Muscle of leg (tissue), 11 donors: ENCODE data around the gene TMEM52B. TPM values are rescaled to one million over a fixed set of nuclear protein-coding genes. Genes with fewer than 3 reads are reported as not detected.

Source experiments
- DNase-seq: peaks from one replicate; pipeline ENCODE4 v3.0.0; 2013
- H3K27ac ChIP-seq: one replicate; pipeline ENCODE4 v1.5.1; 2013; ENCODE audit warnings: mild to moderate bottlenecking, low read length, control low read depth
- H3K27me3 ChIP-seq: one replicate; pipeline ENCODE4 v1.6.1; 2013; ENCODE audit warnings: low read length; ENCODE audit not compliant: control insufficient read depth, insufficient read depth
- H3K36me3 ChIP-seq: one replicate; pipeline ENCODE4 v1.6.1; 2013; ENCODE audit warnings: low read length; ENCODE audit not compliant: control insufficient read depth, insufficient read depth
- H3K4me1 ChIP-seq: one replicate; pipeline ENCODE4 v1.6.1; 2013; ENCODE audit warnings: low read length; ENCODE audit not compliant: control insufficient read depth, insufficient read depth
- H3K4me3 ChIP-seq: one replicate; pipeline ENCODE4 v1.5.1; 2013; ENCODE audit warnings: low read length, control low read depth
- H3K9me3 ChIP-seq: replicated peaks from 2 replicates; pipeline ENCODE4 v1.6.1; 2013; ENCODE audit warnings: low read depth, low read length; ENCODE audit not compliant: control insufficient read depth
- WGBS: methylation state at CpG from one replicate; pipeline ENCODE4 v1.1.5; 2013; ENCODE audit warnings: missing lambda C conversion rate; ENCODE audit not compliant: insufficient coverage; 5-methylcytosine and 5-hydroxymethylcytosine counted together
- polyA plus RNA-seq, 8 donors: library from polyadenylated mRNA; unstranded; fragments of 120-200 nt; gene quantifications; one replicate each; pipeline versions ENCODE4 v1.2.1 to v1.2.3, GENCODE V29; 2013; ENCODE audit warnings: inconsistent platforms in 1 of 8, low replicate concordance in 1 of 8; ENCODE audit not compliant: insufficient read length in 8 of 8, insufficient read depth in 1 of 8
- total RNA-seq: library from RNA; stranded (reverse); fragments of 120-200 nt; gene quantifications from one replicate; pipeline ENCODE4 v1.2.4, GENCODE V29; 2013

TMEM52B gene
- total and polyA plus RNA-seq, 9 donors = 0.05 to 0.52 (median 0.17) TPM; not detected in 2

GRCh38 chr12:10169104-10169503 is 9.7 kb upstream of the TMEM52B start:
- H3K9me3 ChIP-seq = no peaks in the 10 kb centered on the region
- no peak for DNase-seq
- no peak overlapping the region for H3K27ac ChIP-seq
- H3K4me3 ChIP-seq = no peak overlapping the region
- WGBS = 40% methylated on average over 1 of the region's 3 CpGs
- H3K36me3 ChIP-seq = no peaks in the 10 kb centered on the region
- H3K27me3 ChIP-seq = no peaks in the 10 kb centered on the region
- H3K4me1 ChIP-seq = no peaks in the 10 kb centered on the region

- Histone ChIP-seq H3K4me3 (no peak overlapping the region), H3K36me3 (no peaks in the 10 kb centered on the region)
These were observed 8.6 kb upstream of the TMEM52B start for GRCh38 chr12:10170216-10170615.

GRCh38 chr12:10171973-10172728 is 6.7 kb upstream of the TMEM52B start, which contains the start of gene OLR1:
TSS of gene OLR1 (minus strand) at chr12:10172132. CDS start at chr12:10172077, 55 bp downstream.
- Histone ChIP-seq H3K4me1 (no peaks in the 10 kb centered on the region), H3K27ac (no peak within 1 kb of the TSS), H3K4me3 (no peak within 1 kb of the TSS), H3K9me3 (no peaks in the 10 kb centered on the region), H3K36me3 (no peaks in the 10 kb centered on the region), H3K27me3 (no peaks in the 10 kb centered on the region)
- 100% methylated on average over 1 of the region's 7 CpGs for WGBS
- DNase-seq = no peak

More at GRCh38 chr12:10170216-10170615, 8.6 kb upstream of the TMEM52B start:
- Histone ChIP-seq H3K27me3 (no peaks in the 10 kb centered on the region), H3K4me1 (no peaks in the 10 kb centered on the region), H3K9me3 (no peaks in the 10 kb centered on the region), H3K27ac (no peak overlapping the region)
- no peak for DNase-seq
- WGBS = no CpG with 5 or more reads among the region's 5 CpGs

GRCh38 chr12:10174986-10175614 is 3.7 kb upstream of the TMEM52B start:
- H3K27me3 ChIP-seq = no peaks in the 10 kb centered on the region
- WGBS = no CpG with 5 or more reads among the region's 2 CpGs
- DNase-seq = no peak
- no peaks in the 10 kb centered on the region for H3K9me3 ChIP-seq
- no peaks in the 10 kb centered on the region for H3K4me1 ChIP-seq
- no peaks in the 10 kb centered on the region for H3K36me3 ChIP-seq
- H3K4me3 ChIP-seq = no peak overlapping the region
- H3K27ac ChIP-seq = no peak overlapping the region

- Histone ChIP-seq H3K9me3 (no peaks in the 10 kb centered on the region), H3K27me3 (no peaks in the 10 kb centered on the region), H3K4me3 (no peak overlapping the region), H3K36me3 (no peaks in the 10 kb centered on the region), H3K4me1 (no peaks in the 10 kb centered on the region), H3K27ac (no peak overlapping the region)
- DNase-seq = no peak
- WGBS = 83% methylated on average over 4 of the region's 5 CpGs
These were observed 2.8 kb upstream of the TMEM52B start for GRCh38 chr12:10175846-10176636.

- H3K9me3 ChIP-seq = no peaks in the 10 kb centered on the region
- H3K27ac ChIP-seq = no peak overlapping the region
- H3K4me1 ChIP-seq = no peaks in the 10 kb centered on the region
- H3K4me3 ChIP-seq = no peak overlapping the region
- no CpG with 5 or more reads among the region's 5 CpGs for WGBS
- no peak for DNase-seq
- H3K27me3 ChIP-seq = no peaks in the 10 kb centered on the region
- H3K36me3 ChIP-seq = no peaks in the 10 kb centered on the region
These were observed 947 bp downstream of the TMEM52B start for GRCh38 chr12:10179776-10180181.

GRCh38 chr12:10182354-10183049 is 3.7 kb downstream of the TMEM52B start:
- no peaks in the 10 kb centered on the region for H3K27me3 ChIP-seq
- 80% methylated on average over 1 of the region's 5 CpGs for WGBS
- no peak overlapping the region for H3K4me3 ChIP-seq
- no peak for DNase-seq
- no peaks in the 10 kb centered on the region for H3K9me3 ChIP-seq
- no peaks in the 10 kb centered on the region for H3K36me3 ChIP-seq
- H3K27ac ChIP-seq = no peak overlapping the region
- H3K4me1 ChIP-seq = no peaks in the 10 kb centered on the region

- Histone ChIP-seq H3K4me1 (no peaks in the 10 kb centered on the region), H3K9me3 (no peaks in the 10 kb centered on the region), H3K27ac (no peak overlapping the region), H3K4me3 (no peak overlapping the region), H3K36me3 (no peaks in the 10 kb centered on the region), H3K27me3 (no peaks in the 10 kb centered on the region)
- WGBS = no CpG with 5 or more reads among the region's 7 CpGs
- DNase-seq = peak; percentile 54
These were observed 5.5 kb downstream of the TMEM52B start for GRCh38 chr12:10184261-10184843.

- no peak overlapping the region for H3K27ac ChIP-seq
- DNase-seq = peak; percentile 77
- H3K9me3 ChIP-seq = no peaks in the 10 kb centered on the region
- no peaks in the 10 kb centered on the region for H3K4me1 ChIP-seq
- no peaks in the 10 kb centered on the region for H3K27me3 ChIP-seq
- no peak overlapping the region for H3K4me3 ChIP-seq
- no peaks in the 10 kb centered on the region for H3K36me3 ChIP-seq
- 14% methylated on average over 5 of the region's 11 CpGs for WGBS
These were observed 7.5 kb downstream of the TMEM52B start for GRCh38 chr12:10186299-10186698.
